ENCODE data around the gene HCRT. TPM values are rescaled to one million over a fixed set of nuclear protein-coding genes. Genes with fewer than 3 reads are reported as not detected.
"Not testable (repeated sequence)": the region's sequence is repeated elsewhere in the genome, so short reads cannot be mapped to it uniquely, and the experiment has no call there.

HCRT gene, protein sequence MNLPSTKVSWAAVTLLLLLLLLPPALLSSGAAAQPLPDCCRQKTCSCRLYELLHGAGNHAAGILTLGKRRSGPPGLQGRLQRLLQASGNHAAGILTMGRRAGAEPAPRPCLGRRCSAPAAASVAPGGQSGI
- total RNA-seq = not detected

GRCh38 chr17:42184713-42185620 is at the start of gene HCRT:
HCRT (minus strand) TSS chr17:42185452; CDS start chr17:42185365, 87 bp downstream.
- no peak for DNase-seq

DNA sequence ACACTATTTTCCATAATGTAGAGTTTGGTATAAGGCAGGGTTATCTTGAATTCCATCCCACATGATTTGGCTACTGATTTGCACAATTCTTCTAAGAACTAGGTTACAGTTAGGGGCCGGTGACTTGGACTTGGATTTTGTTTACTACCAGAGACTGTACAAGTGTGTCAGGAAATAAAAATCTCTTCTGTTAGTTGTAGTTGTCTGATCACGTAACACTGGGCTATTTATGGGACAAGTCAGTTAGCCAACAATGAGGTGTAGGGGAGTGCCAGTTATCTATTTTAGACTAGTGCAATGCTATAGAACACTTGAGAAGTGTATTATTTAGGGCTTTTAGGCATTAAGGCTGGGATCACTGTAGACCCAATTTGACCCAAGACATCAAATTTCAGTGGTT is 48.7 kb upstream of the HCRT start:
- no peak for DNase-seq

- DNase-seq = no peak
Observed at GRCh38 chr17:42233156-42233555, 47.9 kb upstream of the HCRT start.

GRCh38 chr17:42230225-42230624 is 45.0 kb upstream of the HCRT start:
- DNase-seq = no peak

DNA sequence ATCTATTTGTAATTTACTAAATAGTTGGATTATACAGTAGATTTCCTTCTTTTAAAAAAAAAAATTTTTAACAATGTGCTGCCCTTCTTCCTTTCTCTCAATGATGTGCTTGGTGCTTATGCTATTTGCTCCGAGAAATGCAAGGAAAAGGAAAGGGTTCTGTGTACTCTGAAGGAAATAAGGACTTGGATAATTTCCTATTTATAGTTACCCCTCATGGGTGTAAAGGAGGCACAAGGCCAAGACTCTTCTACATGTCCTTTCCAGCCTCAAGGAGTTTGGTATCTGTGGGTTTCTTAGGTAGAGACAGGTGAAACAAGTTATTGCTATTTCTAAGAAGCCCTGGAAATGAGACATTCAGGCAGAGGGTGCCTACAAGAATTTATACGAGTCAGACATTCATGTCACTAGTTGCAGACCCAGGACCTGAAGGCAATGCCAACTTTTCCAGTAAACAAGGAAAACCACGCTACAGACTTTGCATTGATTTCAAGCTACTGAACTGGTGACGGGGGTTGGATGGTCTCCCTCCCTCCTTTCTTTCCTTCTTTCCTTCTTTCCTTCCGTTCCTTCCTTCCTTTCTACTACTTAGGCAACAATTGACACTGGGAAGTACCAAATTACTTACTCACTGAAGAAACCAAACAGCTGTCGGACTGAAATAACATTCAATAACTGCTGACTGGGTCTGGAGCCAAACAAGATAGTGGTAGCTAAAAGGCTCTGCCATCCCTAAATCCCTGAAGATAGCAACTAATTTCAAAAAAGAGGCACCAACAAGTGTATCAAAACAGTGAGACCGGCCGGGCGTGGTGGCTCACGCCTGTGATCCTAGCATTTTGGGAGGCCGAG is 42.8 kb upstream of the HCRT start:
- no peak for DNase-seq

- DNase-seq = no peak
Observed at GRCh38 chr17:42225646-42226045, 40.4 kb upstream of the HCRT start.

GRCh38 chr17:42224651-42225050 is 39.4 kb upstream of the HCRT start:
- DNase-seq = no peak

DNA sequence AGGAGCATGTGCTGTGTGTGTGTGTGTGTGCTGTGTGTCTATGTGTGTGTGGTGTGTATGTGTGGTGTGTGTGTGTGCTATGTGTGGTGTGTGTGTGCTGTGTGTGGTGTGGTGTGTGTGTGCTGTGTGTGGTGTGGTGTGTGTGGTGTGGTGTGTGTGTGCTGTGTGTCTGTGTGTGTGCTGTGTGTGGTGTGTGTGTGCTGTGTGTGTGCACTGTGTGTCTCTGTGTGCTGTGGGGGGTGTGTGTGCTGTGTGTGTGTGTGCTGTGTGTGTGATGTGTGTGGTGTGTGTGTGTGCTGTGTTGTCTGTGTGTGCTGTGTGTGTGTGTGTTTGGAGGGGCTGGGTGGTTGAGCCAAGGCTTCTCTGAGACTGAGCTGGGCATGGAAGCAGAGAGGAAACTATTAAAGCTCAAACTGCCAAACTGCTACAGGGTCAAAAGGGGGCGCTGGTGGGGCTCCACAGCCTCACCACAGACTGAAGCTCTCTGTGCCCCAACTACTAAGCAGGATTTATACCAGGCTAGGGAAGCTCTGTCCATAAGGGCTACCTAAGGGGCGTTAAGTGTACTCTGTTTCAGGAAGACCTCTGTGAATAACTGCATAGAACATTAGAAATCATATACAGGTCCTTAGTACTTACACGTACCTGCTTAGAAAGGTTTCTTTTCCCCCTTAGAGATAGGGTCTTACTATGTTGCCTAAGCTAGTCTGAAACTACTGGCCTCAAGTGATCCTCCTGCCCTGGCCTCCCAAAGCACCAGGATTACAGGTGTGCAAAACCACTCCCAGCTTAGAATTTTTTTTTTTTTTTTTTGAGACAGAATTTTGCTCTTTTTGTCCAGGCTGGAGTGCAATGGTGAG is 36.9 kb upstream of the HCRT start:
- DNase-seq = peak; percentile 52

GRCh38 chr17:42219280-42219679 is 34.0 kb upstream of the HCRT start:
- DNase-seq = not testable (repeated sequence)

GRCh38 chr17:42214156-42214555 is 28.9 kb upstream of the HCRT start:
- no peak for DNase-seq

- DNase-seq = no peak
Observed at GRCh38 chr17:42212382-42212781, 27.1 kb upstream of the HCRT start.

DNA sequence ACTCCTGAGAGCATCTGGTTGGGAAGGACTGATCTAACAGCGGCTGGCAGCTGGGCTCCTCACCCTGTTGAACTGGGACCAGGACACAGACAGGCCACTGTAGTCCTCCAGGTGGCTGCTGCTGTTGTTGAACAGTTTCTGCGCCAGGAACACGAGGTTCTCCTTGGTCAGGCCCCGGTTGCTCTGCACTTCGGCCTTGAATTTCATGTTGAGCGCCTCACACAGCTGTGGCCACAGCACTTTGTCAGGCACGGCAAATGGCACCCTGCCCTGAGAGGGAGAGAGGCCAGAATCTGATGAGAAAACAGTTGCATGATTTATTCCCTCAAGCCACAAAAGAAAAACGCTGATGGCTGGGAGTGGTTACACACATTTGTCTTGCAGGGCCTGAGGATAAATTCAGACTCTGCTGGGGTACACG is 26.7 kb upstream of the HCRT start:
- not testable (repeated sequence) for DNase-seq

DNA sequence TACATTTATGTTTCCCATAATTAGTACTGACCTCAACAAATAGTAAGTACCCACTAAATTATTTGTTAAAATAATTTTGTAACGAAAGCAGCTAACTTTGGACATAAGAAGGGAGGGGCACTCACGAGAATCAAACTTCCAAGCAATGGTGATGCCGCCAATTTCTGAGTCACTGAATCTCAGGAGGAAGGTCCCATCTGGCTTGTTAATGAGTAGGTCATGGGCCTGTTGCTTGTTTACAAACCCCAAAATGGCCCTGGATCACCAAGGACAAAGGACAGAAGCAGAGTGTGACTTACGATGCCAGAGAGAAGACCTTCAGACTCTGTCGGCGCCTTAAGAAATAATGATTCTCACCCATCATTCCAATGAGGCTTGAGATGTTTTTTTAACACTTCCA is 24.8 kb upstream of the HCRT start:
- no peak for DNase-seq

GRCh38 chr17:42206153-42206612 is 20.9 kb upstream of the HCRT start:
- DNase-seq = not testable (repeated sequence)

DNA sequence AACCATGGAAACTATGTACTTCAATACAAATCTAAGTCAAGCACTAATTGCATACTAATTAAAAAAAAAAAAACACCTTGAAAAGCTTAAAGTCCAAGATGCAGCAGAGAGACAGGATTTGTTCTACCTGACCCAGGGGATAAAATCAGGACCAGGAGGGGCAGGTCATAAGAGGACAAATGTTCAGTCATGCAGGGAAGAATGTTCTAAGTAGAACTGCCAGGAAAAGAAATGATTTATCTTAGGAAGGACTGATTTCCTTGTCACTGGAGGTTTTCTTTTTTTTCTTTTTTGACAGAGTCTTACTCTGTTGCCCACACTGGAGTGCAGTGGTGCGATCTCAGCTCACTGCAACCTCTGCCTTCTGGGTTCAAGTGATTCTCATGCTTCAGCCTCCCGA is 18.1 kb upstream of the HCRT start:
- DNase-seq = no peak

DNA sequence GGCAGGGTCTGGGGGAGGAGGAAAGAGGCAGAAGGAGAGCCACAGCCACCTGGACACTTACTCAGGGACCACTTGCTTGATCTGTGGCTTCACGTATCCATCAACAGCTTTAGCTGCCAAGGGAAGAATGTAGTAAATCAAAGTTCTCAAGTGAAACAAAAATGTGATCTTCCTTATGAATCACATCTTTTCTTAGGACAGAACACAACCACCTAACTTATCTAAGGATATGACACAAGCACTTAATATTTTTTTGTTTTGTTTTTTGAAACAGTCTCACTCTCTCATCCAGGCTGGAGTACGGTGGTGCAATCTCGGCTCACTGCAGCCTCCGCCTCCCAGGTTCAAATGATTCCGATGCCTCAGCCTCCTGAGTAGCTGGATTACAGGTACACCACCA is 17.4 kb upstream of the HCRT start:
- DNase-seq = no peak

DNA sequence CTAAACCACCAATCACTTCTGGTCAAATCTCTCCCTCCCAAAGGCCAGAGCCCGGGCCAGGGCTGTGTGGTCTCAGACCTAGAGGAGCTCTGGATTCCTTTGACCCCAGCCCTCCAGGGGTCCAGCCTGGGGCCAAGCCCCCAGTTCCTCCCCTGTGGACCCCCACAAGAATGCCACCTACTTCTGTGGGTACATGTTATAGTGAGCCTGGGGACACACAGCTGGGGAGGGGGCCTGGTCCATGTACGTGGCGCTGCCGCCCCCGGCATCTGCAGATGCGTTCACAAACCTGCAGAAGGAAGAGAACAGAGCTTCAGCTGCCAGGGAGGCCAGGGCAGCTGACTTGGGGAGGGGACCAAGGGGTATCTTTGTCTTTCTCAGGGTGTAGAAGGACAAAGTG is 16.9 kb upstream of the HCRT start:
- no peak for DNase-seq

DNA sequence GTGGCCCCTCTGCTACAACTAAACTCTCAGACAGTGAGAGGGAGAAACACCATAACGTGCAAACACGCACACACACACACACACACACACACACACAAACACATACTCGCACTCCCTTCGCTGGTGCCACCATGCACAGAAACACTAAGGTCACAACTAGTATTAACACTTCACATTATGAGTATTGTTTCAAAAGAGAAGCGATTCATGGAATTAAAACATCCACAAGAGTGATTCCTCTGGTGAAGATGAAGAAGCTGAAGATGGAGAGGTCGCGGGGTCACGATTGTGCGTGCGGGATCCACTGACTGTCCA is 16.2 kb upstream of the HCRT start:
- no peak for DNase-seq

- DNase-seq = no peak
Observed at GRCh38 chr17:42200706-42201457, 15.6 kb upstream of the HCRT start.

- no peak for DNase-seq
Observed at GRCh38 chr17:42199416-42200011, 14.3 kb upstream of the HCRT start.

DNA sequence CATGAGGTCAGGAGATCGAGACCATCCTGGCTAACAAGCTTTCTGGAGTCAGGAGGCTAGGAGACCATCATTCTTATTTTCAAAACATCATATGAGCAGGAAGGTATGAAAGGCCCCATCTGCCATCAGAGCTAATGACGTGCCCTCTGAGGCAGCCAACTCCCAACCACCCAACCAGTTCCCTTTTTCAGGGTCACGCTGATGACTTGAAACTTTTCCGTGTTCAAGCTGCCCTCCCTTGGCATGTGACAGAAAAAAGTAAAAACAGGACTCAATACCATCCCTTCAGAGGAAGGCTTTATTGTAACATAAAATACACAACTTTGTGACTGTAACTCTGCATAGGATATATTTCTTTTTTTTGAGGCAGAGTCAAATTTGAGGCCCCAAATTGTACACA is 13.6 kb upstream of the HCRT start:
- DNase-seq = no peak

All from effector CD4-positive, alpha-beta T cell (primary cell).